ENCODE measurements around the gene RHBDD1. TPM values are rescaled to one million over a fixed set of nuclear protein-coding genes. Genes with fewer than 3 reads are reported as not detected.
A peak's percentile ranks its signal among the peaks of the same experiment; 100 is the strongest.

The RHBDD1 gene
- total RNA-seq, 1 donor from 2014 or later, result 31.3 TPM

DNA sequence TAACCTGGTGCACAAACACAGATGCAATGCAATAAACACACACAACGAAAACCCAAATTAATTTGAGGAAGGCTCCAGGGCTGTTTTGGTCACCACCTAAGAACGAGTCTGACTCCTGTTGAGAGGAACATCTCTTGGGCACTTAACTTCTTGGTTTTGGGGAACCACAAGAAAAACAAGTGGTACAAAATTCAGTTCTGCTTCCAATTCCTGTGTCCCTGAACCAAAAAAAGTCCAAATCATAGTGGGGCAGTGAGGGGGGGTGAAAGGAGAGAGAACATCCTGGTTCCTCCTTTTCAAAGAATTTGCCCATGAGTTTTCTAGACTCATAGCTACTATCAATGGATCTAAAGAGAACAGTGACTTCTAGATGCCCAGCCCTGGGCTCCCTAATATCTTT, 184.6 kb downstream of the RHBDD1 start:
- FAIRE-seq (no peak), DNase-seq (ENCODE audit: low read depth) (no peak)
- Mint-ChIP-seq H3K4me3 (ENCODE audit: unreplicated experiment) (no peak overlapping the region), H3K36me3 (ENCODE audit: low read depth, unreplicated experiment) (no peaks in the 10 kb centered on the region), H3K9me3 (ENCODE audit: unreplicated experiment) (peaks cover 2% of the 10 kb centered on the region), H3K27me3 (ENCODE audit: low read depth, unreplicated experiment) (no peaks in the 10 kb centered on the region), H3K4me1 (ENCODE audit: low read depth, unreplicated experiment) (no peaks in the 10 kb centered on the region), H3K27ac (ENCODE audit: unreplicated experiment) (no peak overlapping the region)
- Histone ChIP-seq H3K9ac (ENCODE audit: low read length) (no peak overlapping the region), H2AFZ (ENCODE audit: low read depth, low read length) (no peak overlapping the region), H3K36me3 (ENCODE audit: insufficient read depth, low read length) (no peaks in the 10 kb centered on the region), H3K4me2 (ENCODE audit: low read length) (no peak overlapping the region), H4K20me1 (ENCODE audit: insufficient read depth, low read length) (no peaks in the 10 kb centered on the region), H3K9me3 (ENCODE audit: insufficient read depth, low read depth, low read length) (no peaks in the 10 kb centered on the region), H3K4me3 (ENCODE audit: insufficient read depth, low read depth, low read length) (no peak overlapping the region), H3K4me1 (ENCODE audit: insufficient read depth, low read length) (peaks cover 4% of the 10 kb centered on the region), H3K27ac (ENCODE audit: low read depth, low read length) (no peak overlapping the region), H3K27me3 (ENCODE audit: insufficient read depth, low read length) (no peaks in the 10 kb centered on the region), H3K79me2 (ENCODE audit: insufficient read depth, low read length) (no peaks in the 10 kb centered on the region)
- TF ChIP-seq, protein P1, sequence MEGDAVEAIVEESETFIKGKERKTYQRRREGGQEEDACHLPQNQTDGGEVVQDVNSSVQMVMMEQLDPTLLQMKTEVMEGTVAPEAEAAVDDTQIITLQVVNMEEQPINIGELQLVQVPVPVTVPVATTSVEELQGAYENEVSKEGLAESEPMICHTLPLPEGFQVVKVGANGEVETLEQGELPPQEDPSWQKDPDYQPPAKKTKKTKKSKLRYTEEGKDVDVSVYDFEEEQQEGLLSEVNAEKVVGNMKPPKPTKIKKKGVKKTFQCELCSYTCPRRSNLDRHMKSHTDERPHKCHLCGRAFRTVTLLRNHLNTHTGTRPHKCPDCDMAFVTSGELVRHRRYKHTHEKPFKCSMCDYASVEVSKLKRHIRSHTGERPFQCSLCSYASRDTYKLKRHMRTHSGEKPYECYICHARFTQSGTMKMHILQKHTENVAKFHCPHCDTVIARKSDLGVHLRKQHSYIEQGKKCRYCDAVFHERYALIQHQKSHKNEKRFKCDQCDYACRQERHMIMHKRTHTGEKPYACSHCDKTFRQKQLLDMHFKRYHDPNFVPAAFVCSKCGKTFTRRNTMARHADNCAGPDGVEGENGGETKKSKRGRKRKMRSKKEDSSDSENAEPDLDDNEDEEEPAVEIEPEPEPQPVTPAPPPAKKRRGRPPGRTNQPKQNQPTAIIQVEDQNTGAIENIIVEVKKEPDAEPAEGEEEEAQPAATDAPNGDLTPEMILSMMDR (IDR thresholded peaks at IDR 0.05; ENCODE audit: insufficient read depth, low read depth, low read length), result no peak
- no peak for TF ChIP-seq EZH2 (IDR thresholded peaks at IDR 0.05; ENCODE audit: insufficient read depth, low read length)

- peaks cover 2% of the 10 kb centered on the region for H3K9me3 Mint-ChIP-seq (ENCODE audit: unreplicated experiment)
- TF ChIP-seq EZH2 (IDR thresholded peaks at IDR 0.05; ENCODE audit: insufficient read depth, low read length), result no peak
- TF ChIP-seq, protein P1 (IDR thresholded peaks at IDR 0.05; ENCODE audit: insufficient read depth, low read depth, low read length), result no peak
Observed at GRCh38 chr2:227022608-227023007, 186.8 kb downstream of the RHBDD1 start.

GRCh38 chr2:227025510-227025909, 189.7 kb downstream of the RHBDD1 start:
- no peak overlapping the region for H3K4me3 ChIP-seq (ENCODE audit: insufficient read depth, low read depth, low read length)
- no peaks in the 10 kb centered on the region for H3K4me1 Mint-ChIP-seq (ENCODE audit: low read depth, unreplicated experiment)
- FAIRE-seq (no peak), DNase-seq (ENCODE audit: low read depth) (no peak)
- no peaks in the 10 kb centered on the region for H3K27me3 Mint-ChIP-seq (ENCODE audit: low read depth, unreplicated experiment)
- H3K79me2 ChIP-seq (ENCODE audit: insufficient read depth, low read length), result no peaks in the 10 kb centered on the region
- no peak overlapping the region for H3K9ac ChIP-seq (ENCODE audit: low read length)
- peaks cover 4% of the 10 kb centered on the region for H3K4me1 ChIP-seq (ENCODE audit: insufficient read depth, low read length)
- no peaks in the 10 kb centered on the region for H4K20me1 ChIP-seq (ENCODE audit: insufficient read depth, low read length)
- no peak overlapping the region for H3K4me3 Mint-ChIP-seq (ENCODE audit: unreplicated experiment)
- H3K36me3 ChIP-seq (ENCODE audit: insufficient read depth, low read length), result no peaks in the 10 kb centered on the region
- H3K27me3 ChIP-seq (ENCODE audit: insufficient read depth, low read length), result no peaks in the 10 kb centered on the region
- H2AFZ ChIP-seq (ENCODE audit: low read depth, low read length), result no peak overlapping the region
- no peak overlapping the region for H3K27ac ChIP-seq (ENCODE audit: low read depth, low read length)
- H3K4me2 ChIP-seq (ENCODE audit: low read length), result no peak overlapping the region
- no peak for TF ChIP-seq EZH2 (IDR thresholded peaks at IDR 0.05; ENCODE audit: insufficient read depth, low read length)
- TF ChIP-seq, protein P1 (IDR thresholded peaks at IDR 0.05; ENCODE audit: insufficient read depth, low read depth, low read length), result no peak
- H3K9me3 ChIP-seq (ENCODE audit: insufficient read depth, low read depth, low read length), result no peaks in the 10 kb centered on the region
- no peaks in the 10 kb centered on the region for H3K36me3 Mint-ChIP-seq (ENCODE audit: low read depth, unreplicated experiment)
- no peaks in the 10 kb centered on the region for H3K9me3 Mint-ChIP-seq (ENCODE audit: unreplicated experiment)
- no peak overlapping the region for H3K27ac Mint-ChIP-seq (ENCODE audit: unreplicated experiment)

More at GRCh38 chr2:227022608-227023007, 186.8 kb downstream of the RHBDD1 start:
- Mint-ChIP-seq H3K4me3 (ENCODE audit: unreplicated experiment) (no peak overlapping the region), H3K4me1 (ENCODE audit: low read depth, unreplicated experiment) (no peaks in the 10 kb centered on the region), H3K27ac (ENCODE audit: unreplicated experiment) (no peak overlapping the region), H3K36me3 (ENCODE audit: low read depth, unreplicated experiment) (no peaks in the 10 kb centered on the region), H3K27me3 (ENCODE audit: low read depth, unreplicated experiment) (no peaks in the 10 kb centered on the region)
- no peaks in the 10 kb centered on the region for H3K36me3 ChIP-seq (ENCODE audit: insufficient read depth, low read length)
- no peaks in the 10 kb centered on the region for H4K20me1 ChIP-seq (ENCODE audit: insufficient read depth, low read length)
- peaks cover 4% of the 10 kb centered on the region for H3K4me1 ChIP-seq (ENCODE audit: insufficient read depth, low read length)
- no peaks in the 10 kb centered on the region for H3K9me3 ChIP-seq (ENCODE audit: insufficient read depth, low read depth, low read length)
- no peak overlapping the region for H3K4me3 ChIP-seq (ENCODE audit: insufficient read depth, low read depth, low read length)
- DNase-seq (ENCODE audit: low read depth), result peak; percentile 6
- no peak for FAIRE-seq
- peak overlapping the region; percentile 36 for H3K4me2 ChIP-seq (ENCODE audit: low read length)
- H3K27ac ChIP-seq (ENCODE audit: low read depth, low read length), result no peak overlapping the region
- no peak overlapping the region for H2AFZ ChIP-seq (ENCODE audit: low read depth, low read length)
- H3K27me3 ChIP-seq (ENCODE audit: insufficient read depth, low read length), result no peaks in the 10 kb centered on the region
- no peaks in the 10 kb centered on the region for H3K79me2 ChIP-seq (ENCODE audit: insufficient read depth, low read length)
- H3K9ac ChIP-seq (ENCODE audit: low read length), result no peak overlapping the region
